Panc1 (cell line): Measurements from ENCODE around the gene CYB5RL. TPM values are rescaled to one million over a fixed set of nuclear protein-coding genes. Genes with fewer than 3 reads are reported as not detected.

ENCODE experiments used
- ATAC-seq: fragments of 200-7000 bp; cut with Tn5 transposase; 2 replicates; pipeline ENCODE4 v1.9.1; 2020; ENCODE audit warnings: mild to moderate bottlenecking, moderate library complexity
- BruUV-seq: library from RNA; stranded (reverse); fragments of 400-500 nt; replicated peaks from 2 replicates; lab custom pipeline; 2021; lab: Mats Ljungman, UMichigan
- CTCF ChIA-PET: fragments of 300-600 bp; sonication (Branson Sonifier 250); formaldehyde crosslinking; loops from one replicate; lab custom pipeline; 2022; ENCODE audit warnings: antibody characterized with exemption; lab: Charles Lee
- POLR2A ChIA-PET: fragments of 300-600 bp; sonication (Branson Sonifier 250); formaldehyde crosslinking; loops from one replicate; lab custom pipeline; 2022; ENCODE audit warnings: antibody characterized with exemption; lab: Charles Lee
- DNase-seq: peaks from one replicate; pipeline ENCODE4 v3.0.0-alpha.2; 2010; ENCODE audit warnings: low read depth, low spot score
- H3K27ac ChIP-seq: 2 replicates; pipeline ENCODE4 v1.5.1; 2011; ENCODE audit warnings: mild to moderate bottlenecking, low read length, inconsistent platforms
- H3K27me3 ChIP-seq: fragments of 200-500 bp; sonication (Bioruptor generic); 2 replicates; pipeline ENCODE4 v1.6.0; 2014; ENCODE audit warnings: low read length, inconsistent platforms; ENCODE audit not compliant: control insufficient read depth, insufficient read depth
- H3K36me3 ChIP-seq: fragments of 200-500 bp; sonication (Bioruptor generic); 2 replicates; pipeline ENCODE4 v1.5.1; 2014; ENCODE audit warnings: inconsistent platforms, mild to moderate bottlenecking, low read length, moderate library complexity; ENCODE audit not compliant: control insufficient read depth, insufficient read depth
- H3K4me1 ChIP-seq: 2 replicates; pipeline ENCODE4 v1.5.1; 2011; ENCODE audit warnings: inconsistent platforms, mild to moderate bottlenecking, low read length, moderate library complexity; ENCODE audit not compliant: control insufficient read depth, insufficient read depth
- H3K4me3 ChIP-seq, 2 experiments: 2 replicates each; pipeline ENCODE4 v1.5.1; 2011 to 2012; ENCODE audit warnings: low read depth in 2 of 2, low read length in 2 of 2, mild to moderate bottlenecking in 2 of 2, inconsistent platforms in 1 of 2, moderate library complexity in 1 of 2
- H3K9me3 ChIP-seq: fragments of 200-500 bp; sonication (Bioruptor generic); 2 replicates; pipeline ENCODE4 v1.5.1; 2014; ENCODE audit warnings: low read depth, mild to moderate bottlenecking, inconsistent platforms, low read length, moderate library complexity; ENCODE audit not compliant: control insufficient read depth, insufficient read depth
- CTCF ChIP-seq: fragments of 450-650 bp; IDR thresholded peaks from 2 replicates; pipeline ENCODE4 v1.5.1; 2017; ENCODE audit warnings: mild to moderate bottlenecking
- POLR2AphosphoS5 ChIP-seq: IDR thresholded peaks from 2 replicates; pipeline ENCODE4 v1.6.1; 2012; ENCODE audit warnings: mild to moderate bottlenecking, low read depth, low read length, moderate library complexity
- REST ChIP-seq, 2 experiments: IDR thresholded peaks; 2 replicates each; pipeline ENCODE4 v1.6.1; 2011 to 2012; ENCODE audit warnings: low read depth in 2 of 2, control low read depth in 1 of 2, low read length in 1 of 2, mild to moderate bottlenecking in 1 of 2, moderate library complexity in 1 of 2; ENCODE audit not compliant: insufficient read depth in 1 of 2
- SIN3A ChIP-seq: IDR thresholded peaks from 2 replicates; pipeline ENCODE4 v1.6.1; 2012; ENCODE audit warnings: low read depth, mild to moderate bottlenecking, low read length, moderate library complexity, borderline replicate concordance; ENCODE audit not compliant: insufficient read depth
- TCF7L2 ChIP-seq: IDR thresholded peaks from 2 replicates; pipeline ENCODE4 v1.6.1; 2011; ENCODE audit warnings: mild to moderate bottlenecking, low read depth, low read length, inconsistent platforms
- in situ Hi-C: cut with HindIII; loops from 2 replicates; pipeline ENCODE4 v1.10.0; 2016; ENCODE audit warnings: low sequenced_read_pairs, low pct_unique_long_range_greater_than_20kb
- intact Hi-C: fragments of 100-400 bp; cut with micrococcal nuclease; formaldehyde crosslinking; loops from one replicate; pipeline ENCODE4 v1.10.0; 2022; ENCODE audit not compliant: unreplicated experiment
- total RNA-seq: library from RNA; stranded (reverse); gene quantifications from one replicate; pipeline ENCODE4 v1.2.1, GENCODE V29; 2021; ENCODE audit not compliant: unreplicated experiment

CYB5RL gene
- total RNA-seq, 1 experiment from 2014 or later, result 19.4 TPM

- DNase-seq (no peak), ATAC-seq (no peak)
- no peak overlapping the region for H3K4me3 ChIP-seq
- intact Hi-C loops, result no loop called here
- in situ Hi-C loops, result no loop called here
- no peaks in the 10 kb centered on the region for H3K27me3 ChIP-seq
- peaks cover 4% of the 10 kb centered on the region for H3K4me1 ChIP-seq
- CTCF ChIA-PET, result no interaction called here
- no peaks in the 10 kb centered on the region for H3K36me3 ChIP-seq
- H3K9me3 ChIP-seq, result no peaks in the 10 kb centered on the region
- no peak overlapping the region for H3K27ac ChIP-seq
- BruUV-seq, result no TSS peak
- POLR2A ChIA-PET, result no interaction called here
- no peak for TF ChIP-seq REST (IDR thresholded peaks at IDR 0.05; ENCODE audit: insufficient read depth in 1 of 2, low read depth in 2 of 2, low read length in 1 of 2)
- no peak for TF ChIP-seq CTCF
- TF ChIP-seq TCF7L2, result no peak
- TF ChIP-seq SIN3A, result no peak
- TF ChIP-seq POLR2AphosphoS5, result no peak
These were observed 44.8 kb upstream of the CYB5RL start for GRCh38 chr1:54244655-54245054.

- no peak for TF ChIP-seq CTCF
- no peak for TF ChIP-seq POLR2AphosphoS5
- no peak for TF ChIP-seq REST (IDR thresholded peaks at IDR 0.05; ENCODE audit: insufficient read depth in 1 of 2, low read depth in 2 of 2, low read length in 1 of 2)
- in situ Hi-C loops, result no loop called here
- ATAC-seq (no peak), DNase-seq (no peak)
- no peak overlapping the region for H3K27ac ChIP-seq
- H3K27me3 ChIP-seq, result no peaks in the 10 kb centered on the region
- no TSS peak for BruUV-seq
- H3K36me3 ChIP-seq, result no peaks in the 10 kb centered on the region
- no peaks in the 10 kb centered on the region for H3K9me3 ChIP-seq
- POLR2A ChIA-PET, result no interaction called here
- CTCF ChIA-PET, result no interaction called here
- intact Hi-C loops, result no loop called here
- H3K4me1 ChIP-seq, result no peaks in the 10 kb centered on the region
- H3K4me3 ChIP-seq, result no peak overlapping the region
These were observed 43.2 kb upstream of the CYB5RL start for GRCh38 chr1:54243022-54243421.
